ENCODE data around the gene LIN7A. TPM values are rescaled to one million over a fixed set of nuclear protein-coding genes. Genes with fewer than 3 reads are reported as not detected.
"Not testable (repeated sequence)": the region's sequence is repeated elsewhere in the genome, so short reads cannot be mapped to it uniquely, and the experiment has no call there.

The LIN7A gene
- polyA plus RNA-seq, 3 donors = 19.9 to 23.8 (median 20.3) TPM

GRCh38 chr12:80814453-80814852, 123.3 kb downstream of the LIN7A start:
- DNase-seq (ENCODE audit: low read depth in 3 of 3, low spot score in 2 of 3) = no peak

- DNase-seq (ENCODE audit: low read depth in 3 of 3, low spot score in 2 of 3) = no peak
Measured at GRCh38 chr12:80813820-80814219, 123.9 kb downstream of the LIN7A start.

- no peak for DNase-seq (ENCODE audit: low read depth in 3 of 3, low spot score in 2 of 3)
Measured at GRCh38 chr12:80811957-80812708, 125.6 kb downstream of the LIN7A start.

- DNase-seq (ENCODE audit: low read depth in 3 of 3, low spot score in 2 of 3) = no peak
Measured at GRCh38 chr12:80810874-80811273, 126.9 kb downstream of the LIN7A start.

GRCh38 chr12:80807640-80808288, 130.0 kb downstream of the LIN7A start:
- DNase-seq (ENCODE audit: low read depth in 3 of 3, low spot score in 2 of 3) = no peak

- DNase-seq (ENCODE audit: low read depth in 3 of 3, low spot score in 2 of 3) = no peak
Measured at GRCh38 chr12:80805106-80805505, 132.6 kb downstream of the LIN7A start.

- DNase-seq (ENCODE audit: low read depth in 3 of 3, low spot score in 2 of 3) = no peak
Measured at GRCh38 chr12:80802652-80803400, 134.9 kb downstream of the LIN7A start.

- no peak for DNase-seq (ENCODE audit: low read depth in 3 of 3, low spot score in 2 of 3)
Measured at GRCh38 chr12:80798281-80798680, 139.5 kb downstream of the LIN7A start.

- no peak for DNase-seq (ENCODE audit: low read depth in 3 of 3, low spot score in 2 of 3)
Measured at GRCh38 chr12:80794551-80794950, 143.2 kb downstream of the LIN7A start.

- no peak for DNase-seq (ENCODE audit: low read depth in 3 of 3, low spot score in 2 of 3)
Measured at GRCh38 chr12:80792861-80793260, 144.9 kb downstream of the LIN7A start.

- no peak for DNase-seq (ENCODE audit: low read depth in 3 of 3, low spot score in 2 of 3)
Measured at GRCh38 chr12:80791863-80792262, 145.9 kb downstream of the LIN7A start.

- not testable (repeated sequence) for DNase-seq (ENCODE audit: low read depth in 3 of 3, low spot score in 2 of 3)
Measured at GRCh38 chr12:80788407-80788806, 149.3 kb downstream of the LIN7A start.

- not testable (repeated sequence) for DNase-seq (ENCODE audit: low read depth in 3 of 3, low spot score in 2 of 3)
Measured at GRCh38 chr12:80782963-80783470, 154.7 kb downstream of the LIN7A start.

GRCh38 chr12:80781313-80781712, 156.4 kb downstream of the LIN7A start:
- DNase-seq (ENCODE audit: low read depth in 3 of 3, low spot score in 2 of 3) = no peak

GRCh38 chr12:80780746-80781145, 157.0 kb downstream of the LIN7A start:
- no peak for DNase-seq (ENCODE audit: low read depth in 3 of 3, low spot score in 2 of 3)

- DNase-seq (ENCODE audit: low read depth in 3 of 3, low spot score in 2 of 3) = peak in 2 of 3 donors; percentile 18 to 21
Measured at GRCh38 chr12:80778005-80778541, 159.7 kb downstream of the LIN7A start.

- DNase-seq (ENCODE audit: low read depth in 3 of 3, low spot score in 2 of 3) = no peak
Measured at GRCh38 chr12:80777587-80777986, 160.1 kb downstream of the LIN7A start.

GRCh38 chr12:80776706-80777105, 161.0 kb downstream of the LIN7A start:
- no peak for DNase-seq (ENCODE audit: low read depth in 3 of 3, low spot score in 2 of 3)

GRCh38 chr12:80770958-80771357, 166.8 kb downstream of the LIN7A start:
- DNase-seq (ENCODE audit: low read depth in 3 of 3, low spot score in 2 of 3) = no peak

GRCh38 chr12:80769553-80770140, 168.1 kb downstream of the LIN7A start:
- DNase-seq (ENCODE audit: low read depth in 3 of 3, low spot score in 2 of 3) = no peak

GRCh38 chr12:80766897-80767296, 170.8 kb downstream of the LIN7A start:
- DNase-seq (ENCODE audit: low read depth in 3 of 3, low spot score in 2 of 3) = no peak

Measured in right renal cortex interstitium (tissue), 3 donors.